Measurements from ENCODE around the gene SLFN12L.
"Not testable (repeated sequence)": the region's sequence is repeated elsewhere in the genome, so short reads cannot be mapped to it uniquely, and the experiment has no call there.

Gene SLFN12L

GRCh38 chr17:35575759-35576158 lies 38.3 kb upstream of the SLFN12L start:
- TF ChIP-seq CTCF (IDR thresholded peaks at IDR 0.05; ENCODE audit: control insufficient read depth, extremely low read depth, insufficient read depth) = no peak
- DNase-seq (ENCODE audit: low read depth) = no peak
- H3K4me3 ChIP-seq (ENCODE audit: low read depth, low read length) = no peak overlapping the region

GRCh38 chr17:35569405-35569804 lies 31.9 kb upstream of the SLFN12L start:
- no peak for TF ChIP-seq CTCF (IDR thresholded peaks at IDR 0.05; ENCODE audit: control insufficient read depth, extremely low read depth, insufficient read depth)
- DNase-seq (ENCODE audit: low read depth) = no peak
- H3K4me3 ChIP-seq (ENCODE audit: low read depth, low read length) = peak overlapping the region; percentile 100

- H3K4me3 ChIP-seq (ENCODE audit: low read depth, low read length) = peak overlapping the region; percentile 100
- no peak for DNase-seq (ENCODE audit: low read depth)
- TF ChIP-seq CTCF (IDR thresholded peaks at IDR 0.05; ENCODE audit: control insufficient read depth, extremely low read depth, insufficient read depth) = no peak
These were observed 31.1 kb upstream of the SLFN12L start for GRCh38 chr17:35568561-35568960.

GRCh38 chr17:35566968-35567367 lies 29.5 kb upstream of the SLFN12L start:
- H3K4me3 ChIP-seq (ENCODE audit: low read depth, low read length) = peak overlapping the region; percentile 100
- DNase-seq (ENCODE audit: low read depth) = no peak
- TF ChIP-seq CTCF (IDR thresholded peaks at IDR 0.05; ENCODE audit: control insufficient read depth, extremely low read depth, insufficient read depth) = no peak

GRCh38 chr17:35563181-35563580 lies 25.7 kb upstream of the SLFN12L start:
- not testable (repeated sequence) for DNase-seq (ENCODE audit: low read depth)

GRCh38 chr17:35560703-35561102 lies 23.2 kb upstream of the SLFN12L start, which contains the start of gene SLFN14:
Gene SLFN14 (minus strand): TSS chr17:35560819. CDS start chr17:35558062, 2,757 bp downstream.
- no peak for DNase-seq (ENCODE audit: low read depth)
- no peak for TF ChIP-seq CTCF (IDR thresholded peaks at IDR 0.05; ENCODE audit: control insufficient read depth, extremely low read depth, insufficient read depth)
- no peak within 1 kb of the TSS for H3K4me3 ChIP-seq (ENCODE audit: low read depth, low read length)

More at GRCh38 chr17:35563181-35563580, 25.7 kb upstream of the SLFN12L start:
- H3K4me3 ChIP-seq (ENCODE audit: low read depth, low read length) = not testable (repeated sequence)

GRCh38 chr17:35559495-35560210 lies 22.2 kb upstream of the SLFN12L start:
- no peak for TF ChIP-seq CTCF (IDR thresholded peaks at IDR 0.05; ENCODE audit: control insufficient read depth, extremely low read depth, insufficient read depth)

More at GRCh38 chr17:35559495-35560210, 22.2 kb upstream of the SLFN12L start:
- H3K4me3 ChIP-seq (ENCODE audit: low read depth, low read length) = no peak overlapping the region
- DNase-seq (ENCODE audit: low read depth) = no peak

Data from LNCaP clone FGC (cell line).